Activated CD8-positive, alpha-beta memory T cell treated with anti-CD3 and anti-CD28 coated beads, Interleukin-2, amount 50 U/mL, for 1 hour (primary cell): Measurements from ENCODE around the gene ANGPTL2.

Experiments
- DNase-seq: peaks from one replicate; pipeline ENCODE4 v3.0.0-alpha.2; 2020; ENCODE audit errors: extremely low read depth

ANGPTL2 gene

DNA sequence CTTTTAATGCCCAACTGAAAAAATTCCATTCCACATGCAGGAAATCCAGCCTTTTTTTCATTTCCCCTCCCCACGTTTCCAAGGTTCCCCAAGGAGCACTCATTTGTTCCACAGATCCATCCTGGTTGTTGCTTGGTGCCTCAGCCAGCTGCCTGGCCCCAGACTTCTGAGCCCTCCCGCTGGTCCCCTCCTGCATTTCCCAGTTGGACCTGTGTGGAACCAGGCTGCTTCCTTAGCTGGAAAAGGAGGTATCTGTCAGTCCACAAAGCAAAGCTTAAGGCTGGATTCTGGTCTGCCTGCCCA is 44.8 kb downstream of the ANGPTL2 start:
- DNase-seq: no peak

DNA sequence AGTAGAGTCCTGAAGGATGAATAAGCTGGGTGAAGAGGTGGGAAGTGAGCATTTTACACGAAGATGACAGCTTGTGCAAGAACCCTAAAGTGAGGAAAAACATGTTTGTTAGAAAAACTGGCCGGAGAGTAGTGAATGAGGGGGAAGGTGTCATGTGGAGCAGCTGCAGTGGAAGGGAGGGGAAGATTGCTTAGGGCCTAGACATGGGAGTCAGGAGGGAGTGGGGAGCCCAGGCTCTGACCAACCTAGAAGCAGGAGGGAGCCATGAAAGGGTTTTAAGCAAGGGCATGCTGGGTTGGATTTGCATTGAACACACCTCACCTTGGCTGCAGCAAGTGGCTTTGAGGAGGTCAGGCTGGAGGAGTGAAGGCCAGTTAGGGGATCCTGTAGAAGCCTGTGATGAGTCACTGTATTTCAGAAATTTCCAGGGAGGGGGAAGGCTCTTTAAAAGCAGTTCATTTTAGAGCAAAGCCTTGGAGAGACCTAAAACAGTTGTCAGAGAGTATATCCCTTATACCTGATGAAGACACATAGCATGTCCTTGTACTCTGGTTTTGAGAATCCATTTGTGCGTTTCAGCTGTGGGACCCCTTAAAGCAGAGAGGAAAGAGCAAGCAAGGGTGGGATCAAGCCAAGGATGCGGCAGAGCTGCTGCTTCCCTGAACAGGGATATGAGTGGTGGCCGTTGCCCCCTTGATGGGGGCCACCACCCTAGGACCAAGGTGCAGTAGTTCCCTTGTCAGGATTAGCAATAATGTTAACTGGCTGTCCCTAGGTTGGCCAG is 45.4 kb downstream of the ANGPTL2 start:
- DNase-seq: no peak

DNA sequence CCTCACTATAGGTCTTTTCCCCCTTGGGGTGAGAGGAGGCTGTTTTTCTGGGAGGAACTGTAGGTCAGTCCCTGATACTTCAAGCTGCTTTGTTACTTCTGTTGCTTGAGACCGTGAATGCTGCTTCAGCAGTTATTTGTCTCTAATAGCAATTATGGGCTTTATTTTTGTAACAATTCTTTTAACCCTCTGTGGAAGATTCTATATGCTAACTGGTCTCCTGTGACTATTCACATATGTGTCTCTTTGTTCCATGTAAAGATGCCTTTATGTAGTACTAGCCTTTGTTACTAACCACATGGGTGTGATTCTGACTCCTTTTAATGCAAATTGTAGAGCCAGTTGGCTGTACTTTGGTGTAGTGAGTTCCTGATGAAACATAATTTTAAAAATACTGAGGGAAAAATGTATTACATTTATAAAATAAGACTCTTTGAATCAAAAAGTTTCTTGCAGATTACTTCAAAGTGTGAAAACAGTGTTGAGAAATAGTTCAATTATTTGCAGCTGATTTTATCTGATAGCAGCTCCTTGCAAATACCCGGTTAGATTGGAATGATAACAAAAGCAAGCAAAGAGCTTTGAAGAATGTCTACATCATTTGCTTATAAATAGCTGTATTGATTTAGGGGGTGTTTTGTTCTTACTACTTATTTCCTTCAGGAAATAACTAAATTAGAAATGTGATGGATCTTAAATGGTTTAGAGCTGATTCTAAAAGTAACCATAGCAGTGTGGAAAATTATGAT is 46.6 kb downstream of the ANGPTL2 start:
- no peak for DNase-seq

DNA sequence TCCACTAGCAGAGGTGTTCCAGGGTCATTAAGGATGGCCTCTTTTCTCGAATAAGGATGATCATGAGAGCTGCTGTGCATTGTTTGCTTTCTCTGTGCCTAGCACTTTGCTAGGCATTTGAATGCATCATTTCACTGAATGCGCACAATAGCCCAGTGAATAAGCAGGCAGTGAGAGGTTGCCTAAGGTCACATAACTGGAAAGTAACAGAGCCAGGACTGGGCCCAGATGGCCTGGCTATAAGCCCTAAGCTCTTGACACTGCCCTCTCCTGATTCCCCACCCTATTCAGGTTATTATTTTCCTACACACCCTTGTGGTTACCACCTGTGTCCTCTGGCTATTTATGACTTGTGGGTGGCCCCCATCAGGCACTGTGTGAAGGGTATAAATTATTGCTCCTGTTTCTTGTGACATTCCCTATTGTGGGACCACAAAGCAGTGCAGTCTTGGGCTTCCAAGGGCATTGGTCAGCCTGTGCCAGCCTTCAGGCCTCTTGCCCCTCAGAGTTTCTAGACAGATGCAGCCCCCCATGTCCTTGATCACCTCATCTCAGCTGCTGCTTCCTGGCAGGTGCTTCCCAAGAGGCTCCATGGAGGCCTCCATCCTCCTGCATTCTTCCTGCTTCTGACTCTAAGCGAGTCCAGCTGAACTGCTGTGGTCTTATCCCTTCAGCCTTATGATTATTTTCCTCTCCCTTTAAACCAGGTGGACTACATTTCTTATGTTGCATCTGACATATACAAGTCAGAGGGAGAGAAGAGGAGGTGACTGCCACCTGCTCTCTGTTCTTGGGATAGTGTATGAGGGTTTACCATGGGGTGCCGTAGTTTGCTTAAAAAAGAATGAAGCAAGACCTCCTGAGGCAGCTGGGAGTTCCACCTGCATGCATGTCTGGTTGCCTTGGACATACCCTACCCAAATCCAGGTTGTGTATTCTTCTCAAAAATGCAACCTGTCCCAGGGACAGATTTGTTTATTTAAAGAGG is 47.6 kb downstream of the ANGPTL2 start:
- no peak for DNase-seq

DNA sequence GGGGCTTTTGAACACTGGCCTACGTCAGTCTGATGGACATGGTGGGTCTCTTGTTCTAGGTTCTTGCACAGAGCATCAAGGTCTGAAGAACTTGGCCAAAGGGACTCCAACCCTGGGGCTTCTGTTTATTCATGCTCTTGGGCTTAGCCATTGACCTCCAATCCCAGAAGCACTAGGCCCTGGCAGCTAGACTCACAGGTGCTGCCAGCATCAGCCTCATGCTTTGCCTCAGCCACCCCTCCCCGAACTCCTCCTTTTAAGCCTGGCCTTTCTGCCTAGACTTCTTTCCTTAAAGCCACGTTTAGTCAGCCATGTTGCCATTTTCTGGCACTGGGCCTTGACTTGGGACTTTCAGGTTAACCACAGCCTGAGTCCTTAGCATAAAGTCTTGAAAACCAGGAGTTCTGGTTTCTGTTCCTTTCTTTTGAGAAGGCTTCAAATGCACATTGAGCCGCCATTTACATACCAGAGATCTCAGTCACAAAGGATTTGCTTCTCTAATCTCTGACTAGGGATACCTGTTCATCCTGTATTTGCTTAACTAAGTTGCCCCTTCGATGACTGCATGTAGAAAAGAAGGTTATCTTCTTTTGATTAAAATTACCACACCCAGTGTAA is 54.7 kb downstream of the ANGPTL2 start:
- no peak for DNase-seq

DNA sequence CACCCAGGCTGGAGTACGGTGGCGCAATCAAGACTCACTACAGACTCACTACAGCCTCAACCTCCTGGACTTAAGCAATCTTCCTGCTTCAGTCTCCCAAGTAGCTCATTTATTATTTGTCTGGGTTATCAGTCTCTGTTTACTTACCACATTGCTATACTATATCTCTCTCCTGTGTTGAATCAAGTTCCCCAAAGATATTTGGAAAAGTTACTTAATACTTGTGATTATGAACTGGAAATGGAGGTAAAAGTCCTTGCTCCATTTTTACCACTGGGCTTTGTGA is 55.6 kb downstream of the ANGPTL2 start:
- DNase-seq: no peak

DNA sequence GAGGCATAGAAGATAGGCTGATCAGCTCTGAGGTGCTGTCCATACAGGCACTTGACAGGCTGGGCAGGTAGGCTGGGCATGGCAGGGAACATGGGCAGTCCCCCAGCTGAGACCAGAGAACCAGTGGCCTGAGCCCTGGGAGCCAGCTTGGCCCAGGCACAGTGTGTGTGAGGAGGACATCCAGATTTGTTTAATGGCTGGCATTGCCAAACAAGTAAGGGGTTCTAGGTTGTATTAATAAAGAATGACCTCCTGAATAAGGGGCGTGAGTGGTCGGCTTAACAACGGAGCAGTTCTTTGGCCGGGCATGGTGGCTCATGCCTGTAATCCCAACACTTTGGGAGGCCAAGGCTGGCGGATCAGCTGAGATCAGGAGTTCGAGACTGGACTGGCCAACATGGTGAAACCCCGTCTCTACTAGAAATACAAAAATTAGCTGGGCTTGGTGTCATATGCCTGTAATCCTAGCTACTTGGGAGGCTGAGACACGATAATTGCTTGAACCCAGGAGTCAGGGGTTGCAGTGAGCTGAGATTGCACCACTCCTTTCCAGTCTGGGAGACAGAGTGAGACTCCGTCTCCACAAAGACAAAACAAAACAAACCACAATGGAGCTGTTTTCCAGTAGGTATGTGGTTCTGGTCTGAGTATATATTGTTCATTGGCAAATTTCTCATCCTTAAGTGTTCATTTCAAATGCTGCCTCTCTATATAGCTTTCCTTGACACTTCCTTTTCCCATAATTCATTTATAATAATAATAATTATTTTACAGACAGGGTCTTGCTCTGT is 56.2 kb downstream of the ANGPTL2 start:
- no peak for DNase-seq

DNA sequence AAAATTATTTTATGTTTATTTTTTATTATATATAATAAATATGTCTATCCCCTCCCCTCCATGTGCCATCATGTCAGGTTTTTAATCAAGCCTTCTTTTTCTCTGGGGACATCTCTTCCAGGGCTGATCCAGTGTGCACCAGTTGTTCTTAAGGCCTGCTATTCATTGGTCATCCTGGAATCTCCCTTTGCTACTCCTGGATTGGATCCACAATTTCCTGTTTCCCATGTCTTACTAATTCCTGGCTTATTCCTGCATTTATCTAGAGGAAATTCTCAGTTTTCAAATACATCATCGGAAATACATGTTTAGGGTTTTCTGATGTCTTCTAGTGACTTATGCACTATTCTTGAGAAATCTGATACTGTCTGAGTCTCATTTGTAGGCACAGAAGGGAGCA is 56.8 kb downstream of the ANGPTL2 start:
- no peak for DNase-seq

DNA sequence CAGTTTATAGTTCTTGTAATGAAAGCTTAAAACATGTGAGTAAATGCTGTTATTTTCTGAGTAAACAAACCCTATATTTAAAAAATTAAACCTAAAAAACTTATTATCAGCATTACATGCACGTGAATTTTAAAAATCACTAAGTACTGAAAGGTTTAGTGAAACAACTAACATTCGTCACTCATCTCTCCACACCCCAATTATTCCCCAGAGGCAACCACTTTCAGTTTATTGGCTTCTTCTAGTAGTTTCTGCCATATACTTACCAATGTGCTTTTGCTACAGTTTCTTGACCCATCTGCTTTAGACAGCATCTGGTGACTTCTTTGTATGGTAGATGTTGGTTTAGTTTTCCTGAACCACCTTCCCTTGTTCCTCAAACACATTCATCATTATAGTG is 58.1 kb downstream of the ANGPTL2 start:
- DNase-seq: no peak

DNA sequence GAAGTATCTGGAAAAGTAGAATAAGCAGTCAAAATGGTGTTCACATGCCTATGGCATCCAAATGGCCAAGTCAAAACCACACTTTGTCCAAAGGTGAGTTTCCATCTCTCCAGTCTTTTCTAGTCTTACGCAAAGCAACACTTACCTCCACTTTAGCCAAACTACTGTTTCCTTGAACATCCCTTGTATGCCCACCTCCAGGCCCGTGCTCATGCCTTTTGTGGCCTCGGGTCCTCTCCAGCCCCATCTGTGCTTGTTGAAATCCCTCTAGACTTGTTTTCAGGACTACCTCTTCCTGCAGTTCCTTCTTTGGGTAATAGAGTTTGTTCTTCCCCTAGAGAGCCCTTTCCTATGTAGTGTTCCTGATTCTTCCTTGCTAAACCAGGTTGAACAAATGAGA is 61.0 kb downstream of the ANGPTL2 start:
- DNase-seq: no peak

DNA sequence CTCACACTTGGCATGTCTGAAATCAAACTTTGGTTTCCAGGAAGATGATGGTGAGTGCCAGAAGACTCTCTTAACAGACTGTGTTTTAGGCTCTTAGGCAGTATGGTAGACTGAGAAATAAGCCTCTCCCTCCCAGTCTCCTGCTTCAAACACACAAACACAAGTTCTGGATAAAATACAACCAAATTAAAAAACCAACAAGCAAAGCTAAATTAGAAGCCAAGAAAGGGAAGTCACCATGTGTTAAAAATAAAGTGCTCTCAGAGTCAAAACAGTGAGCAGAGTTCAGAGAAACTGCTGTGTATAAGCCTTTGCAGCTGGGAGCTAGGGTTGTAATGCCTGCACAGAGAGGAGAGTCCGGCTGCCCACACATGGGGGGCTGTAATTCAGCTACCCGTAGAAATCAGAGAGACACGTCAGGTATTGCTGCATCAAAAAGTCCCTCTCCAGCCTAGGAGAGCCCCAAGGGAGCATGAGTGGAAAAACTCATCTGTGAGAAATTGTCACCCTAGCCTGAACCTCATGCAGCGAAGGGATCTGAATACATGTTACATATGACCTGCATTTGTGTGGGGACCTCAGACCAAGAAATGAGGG is 62.6 kb downstream of the ANGPTL2 start:
- no peak for DNase-seq

DNA sequence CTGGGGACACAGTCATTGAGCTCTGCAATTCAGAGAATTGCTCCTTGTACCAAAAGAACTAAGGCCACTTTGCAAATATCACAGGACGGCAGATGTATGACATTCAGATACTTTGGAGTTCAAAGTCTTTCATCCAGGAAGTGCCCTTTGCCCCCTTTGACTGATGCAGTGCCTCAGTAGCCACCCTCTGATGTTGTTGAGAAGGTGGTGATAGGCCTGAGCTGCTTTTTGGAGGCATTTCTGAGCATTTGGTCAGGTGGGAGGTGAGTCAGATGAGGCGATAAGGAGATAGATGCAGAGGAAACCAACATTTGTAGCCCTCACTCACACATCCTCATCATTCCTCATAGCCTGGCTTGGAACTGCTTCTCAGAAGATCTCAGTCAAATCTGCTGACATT is 63.4 kb downstream of the ANGPTL2 start:
- DNase-seq: no peak

DNA sequence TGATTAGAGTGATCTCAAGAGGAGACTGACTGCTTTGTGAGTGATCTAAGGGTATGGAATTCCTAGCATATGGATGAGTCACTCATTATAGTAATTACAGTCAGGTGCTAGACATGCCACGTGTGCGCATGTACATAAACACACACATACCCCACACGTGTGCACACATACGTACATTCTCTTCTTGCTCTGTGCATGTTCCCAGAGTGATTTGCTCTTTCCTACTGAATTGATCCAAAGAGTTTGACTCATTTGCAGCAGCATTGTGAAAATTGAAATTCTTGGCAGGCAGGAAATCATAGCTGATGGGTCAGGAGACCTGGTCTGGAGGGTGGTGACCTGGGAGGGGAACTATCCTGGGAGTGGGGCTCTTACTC is 63.8 kb downstream of the ANGPTL2 start:
- DNase-seq: no peak

DNA sequence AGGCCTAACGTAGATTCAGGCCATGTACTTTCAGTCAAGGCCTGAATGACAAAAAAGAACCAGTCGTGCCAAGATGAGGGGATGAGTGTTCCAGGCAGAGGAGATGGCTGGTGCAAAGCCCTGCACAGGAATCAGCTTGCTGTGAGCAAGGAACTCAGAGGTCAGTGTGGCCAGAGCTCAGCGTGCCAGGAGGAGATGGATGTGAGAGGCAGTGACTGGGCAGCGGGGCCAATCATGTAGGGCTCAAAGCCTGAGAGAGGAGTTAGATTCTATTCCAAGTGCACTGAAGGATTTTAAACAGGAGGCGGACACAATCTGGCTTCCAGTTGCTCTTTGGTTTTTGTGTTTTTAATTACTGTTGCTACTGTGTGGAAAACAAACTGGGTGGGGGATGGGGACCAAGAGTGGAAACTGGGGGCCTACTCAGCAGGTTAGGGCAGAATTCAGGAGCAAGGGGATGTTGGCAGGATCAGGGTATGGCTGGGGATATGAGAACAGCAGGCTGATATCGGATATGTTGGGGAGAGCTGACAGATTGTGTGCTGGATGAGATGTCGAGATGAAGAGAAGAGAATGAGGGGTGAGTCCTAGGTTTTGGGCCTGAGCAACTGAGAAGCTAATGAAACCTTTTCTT is 64.3 kb downstream of the ANGPTL2 start:
- DNase-seq: no peak

DNA sequence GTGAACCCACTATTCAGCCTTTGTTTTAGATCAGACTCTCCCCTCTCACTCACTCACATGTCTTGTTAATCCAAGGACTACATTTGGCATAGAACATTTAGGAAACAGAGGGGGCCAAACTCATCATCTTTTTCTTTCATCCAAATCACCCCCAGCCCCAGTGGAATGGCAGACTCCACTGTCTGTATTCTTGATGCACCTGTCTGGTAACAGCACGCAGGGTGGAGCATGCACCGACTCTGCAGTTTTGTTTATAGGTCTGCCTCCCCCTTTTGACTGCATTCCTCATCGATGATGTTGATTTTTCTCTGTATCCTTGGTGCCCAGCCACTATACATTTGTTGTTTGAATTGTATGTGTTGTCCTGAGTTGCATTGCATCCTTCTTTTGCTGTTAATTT is 66.0 kb downstream of the ANGPTL2 start:
- no peak for DNase-seq

DNA sequence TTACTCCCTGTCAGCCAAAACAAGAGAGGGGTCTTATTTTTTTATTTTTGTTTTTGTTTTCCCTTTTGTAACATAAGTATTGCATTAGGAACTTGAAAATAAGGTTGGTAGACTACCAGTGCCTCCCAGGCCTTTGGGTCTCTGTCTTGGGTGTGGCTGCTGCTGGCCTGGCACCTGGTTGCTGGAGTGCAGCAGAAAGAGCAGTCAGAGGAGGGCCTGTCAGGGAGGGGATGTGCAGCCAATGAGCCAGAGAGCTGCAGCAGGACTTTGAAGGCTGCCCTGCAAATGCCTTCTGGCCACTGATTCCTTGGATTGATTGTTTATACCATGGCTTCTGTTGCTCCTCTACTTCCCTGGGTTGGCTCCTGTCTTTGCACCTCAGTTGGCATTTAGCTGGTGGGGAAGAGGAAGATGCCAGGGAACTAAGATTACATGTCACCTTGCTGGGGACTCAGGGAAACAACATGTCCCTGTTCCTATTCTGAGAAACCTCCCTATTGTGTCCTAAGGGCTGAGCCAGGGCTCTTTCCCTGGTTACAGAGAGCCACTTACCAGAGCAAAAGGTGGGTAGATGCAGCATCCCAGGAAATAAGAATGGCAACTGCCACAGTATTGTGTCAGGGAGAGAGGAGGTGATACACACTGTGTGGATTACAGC is 66.6 kb downstream of the ANGPTL2 start:
- DNase-seq: no peak

DNA sequence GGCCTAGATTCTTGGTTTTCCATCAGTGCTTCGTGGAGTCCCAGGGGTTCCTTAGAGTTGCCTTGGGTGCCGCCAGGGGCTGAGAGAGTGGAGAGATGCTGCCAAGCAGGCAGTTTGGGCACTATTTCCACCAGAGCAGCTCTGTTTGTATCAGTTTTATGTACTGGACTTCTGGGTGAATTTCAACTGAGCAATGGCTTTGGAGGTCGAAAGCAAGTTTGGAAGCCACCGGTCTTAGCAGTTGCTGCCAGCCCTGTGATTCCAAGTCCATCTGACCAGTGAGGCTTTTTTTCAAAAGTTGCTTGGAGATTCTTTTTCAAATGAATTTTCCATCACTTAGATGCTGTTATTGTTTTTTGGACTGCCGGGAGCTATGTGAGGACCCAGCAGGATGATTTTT is 68.5 kb downstream of the ANGPTL2 start:
- no peak for DNase-seq

DNA sequence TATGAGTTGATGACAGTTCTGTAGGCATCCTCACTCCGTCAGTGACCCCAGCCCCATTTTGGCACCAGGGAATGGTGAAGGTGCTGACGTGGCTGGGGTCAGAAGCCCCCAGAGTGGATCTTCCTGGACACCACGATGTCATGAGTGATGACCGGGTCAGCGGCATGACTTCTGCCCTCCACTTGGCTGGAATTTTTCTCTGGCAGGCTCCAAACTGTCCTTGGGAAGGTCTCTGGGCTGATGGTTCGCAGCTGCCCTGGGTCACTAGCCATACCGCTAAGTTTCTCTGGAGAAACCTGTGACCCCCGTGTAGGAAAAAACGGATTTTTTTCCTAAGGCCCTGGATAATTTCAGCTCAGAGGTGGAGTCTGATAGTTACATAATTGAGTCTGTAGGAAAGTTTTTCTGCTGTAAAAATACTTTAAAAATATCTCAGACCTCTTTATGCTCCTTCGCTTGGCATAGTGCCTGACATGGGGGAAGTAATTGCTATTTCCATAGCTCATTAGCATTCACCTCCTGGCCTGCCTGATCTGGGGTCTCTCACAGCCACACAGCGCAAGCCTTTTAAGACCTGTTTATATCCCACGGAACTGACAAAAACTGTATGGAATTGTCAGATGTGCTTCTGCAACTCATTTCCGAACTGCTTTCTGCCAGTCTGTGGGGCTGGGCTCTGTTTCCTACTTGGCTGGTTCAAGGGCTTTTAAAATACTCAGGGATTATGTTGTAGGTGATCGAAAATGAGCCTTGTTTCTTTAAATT is 69.2 kb downstream of the ANGPTL2 start:
- no peak for DNase-seq

DNA sequence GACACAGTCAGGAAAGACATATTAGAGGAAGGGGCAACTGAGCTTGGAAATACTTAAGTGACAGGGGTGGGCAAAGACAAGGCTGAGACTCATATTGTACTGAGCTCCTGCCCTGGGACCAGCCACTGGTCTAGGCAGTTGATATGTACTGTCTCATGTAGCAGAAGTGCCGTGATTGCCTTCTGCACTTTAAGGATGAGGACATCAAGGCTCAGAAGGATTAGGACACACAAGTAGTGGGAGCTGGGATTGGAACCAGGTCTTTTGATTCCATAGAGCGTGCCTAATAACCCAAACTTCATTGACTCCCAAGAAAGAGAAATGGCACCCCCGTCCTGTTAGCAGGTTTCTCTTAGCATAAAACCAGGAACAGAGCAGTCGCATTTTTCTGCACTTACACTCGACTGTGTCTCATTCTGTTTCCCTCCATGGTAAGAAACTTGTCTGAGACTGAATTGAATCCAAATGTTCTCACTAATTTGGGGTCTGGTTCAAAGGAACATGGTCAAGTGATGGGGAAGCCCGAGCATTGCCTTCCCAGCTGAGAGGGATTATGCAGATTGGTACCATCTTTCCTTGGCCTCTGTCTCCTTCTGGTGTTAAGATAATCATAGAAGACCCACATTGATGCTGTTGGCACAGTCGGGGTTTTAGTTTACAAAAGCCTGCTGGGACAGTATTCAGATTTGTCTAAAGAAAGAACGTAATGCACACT is 70.4 kb downstream of the ANGPTL2 start:
- no peak for DNase-seq
